ENCODE measurements around the gene UBTD1. TPM values are rescaled to one million over a fixed set of nuclear protein-coding genes. Genes with fewer than 3 reads are reported as not detected.

UBTD1 gene
- total RNA-seq, 6 donors from 2014 or later, result 40.6 to 93.1 (median 67.3) TPM

DNA sequence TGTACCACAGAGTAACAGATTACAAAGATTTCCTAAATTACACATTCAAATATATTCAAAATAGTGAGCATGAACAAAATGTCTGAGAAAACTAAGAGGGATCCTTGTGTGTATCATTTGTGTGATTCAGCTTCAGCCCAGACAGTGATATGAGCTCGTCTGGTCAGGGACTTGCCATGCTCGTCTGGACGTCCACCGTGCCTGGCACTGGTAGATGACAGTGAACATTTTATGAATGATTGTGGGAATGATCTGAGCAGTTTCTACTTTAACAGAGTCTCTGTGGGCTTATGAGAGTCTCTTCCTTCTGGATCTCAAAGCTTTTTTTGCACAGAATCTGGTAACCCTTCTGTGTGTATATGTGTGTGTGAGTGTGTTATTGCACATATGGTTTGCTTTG is 39.7 kb downstream of the UBTD1 start:
- WGBS, 2 donors, result 78 to 85% methylated on average over 4 of the region's 4 CpGs
- DNase-seq (no peak), ATAC-seq (ENCODE audit: low FRiP score in 2 of 2) (no peak)
- Histone ChIP-seq H3K27ac (no peak overlapping the region), H3K36me3 (no peaks in the 10 kb centered on the region), H3K4me1 (peaks cover 16 to 35% (median 34%) of the 10 kb centered on the region in 4 donors), H3K27me3 (no peaks in the 10 kb centered on the region), H3K9me3 (no peaks in the 10 kb centered on the region), H3K4me3 (no peak overlapping the region)
- TF ChIP-seq EP300 (IDR thresholded peaks at IDR 0.05) (no peak), POLR2AphosphoS5 (IDR thresholded peaks at IDR 0.05) (no peak), POLR2A (IDR thresholded peaks at IDR 0.05) (no peak)
- TF ChIP-seq, protein P1, sequence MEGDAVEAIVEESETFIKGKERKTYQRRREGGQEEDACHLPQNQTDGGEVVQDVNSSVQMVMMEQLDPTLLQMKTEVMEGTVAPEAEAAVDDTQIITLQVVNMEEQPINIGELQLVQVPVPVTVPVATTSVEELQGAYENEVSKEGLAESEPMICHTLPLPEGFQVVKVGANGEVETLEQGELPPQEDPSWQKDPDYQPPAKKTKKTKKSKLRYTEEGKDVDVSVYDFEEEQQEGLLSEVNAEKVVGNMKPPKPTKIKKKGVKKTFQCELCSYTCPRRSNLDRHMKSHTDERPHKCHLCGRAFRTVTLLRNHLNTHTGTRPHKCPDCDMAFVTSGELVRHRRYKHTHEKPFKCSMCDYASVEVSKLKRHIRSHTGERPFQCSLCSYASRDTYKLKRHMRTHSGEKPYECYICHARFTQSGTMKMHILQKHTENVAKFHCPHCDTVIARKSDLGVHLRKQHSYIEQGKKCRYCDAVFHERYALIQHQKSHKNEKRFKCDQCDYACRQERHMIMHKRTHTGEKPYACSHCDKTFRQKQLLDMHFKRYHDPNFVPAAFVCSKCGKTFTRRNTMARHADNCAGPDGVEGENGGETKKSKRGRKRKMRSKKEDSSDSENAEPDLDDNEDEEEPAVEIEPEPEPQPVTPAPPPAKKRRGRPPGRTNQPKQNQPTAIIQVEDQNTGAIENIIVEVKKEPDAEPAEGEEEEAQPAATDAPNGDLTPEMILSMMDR (IDR thresholded peaks at IDR 0.05), result no peak

DNA sequence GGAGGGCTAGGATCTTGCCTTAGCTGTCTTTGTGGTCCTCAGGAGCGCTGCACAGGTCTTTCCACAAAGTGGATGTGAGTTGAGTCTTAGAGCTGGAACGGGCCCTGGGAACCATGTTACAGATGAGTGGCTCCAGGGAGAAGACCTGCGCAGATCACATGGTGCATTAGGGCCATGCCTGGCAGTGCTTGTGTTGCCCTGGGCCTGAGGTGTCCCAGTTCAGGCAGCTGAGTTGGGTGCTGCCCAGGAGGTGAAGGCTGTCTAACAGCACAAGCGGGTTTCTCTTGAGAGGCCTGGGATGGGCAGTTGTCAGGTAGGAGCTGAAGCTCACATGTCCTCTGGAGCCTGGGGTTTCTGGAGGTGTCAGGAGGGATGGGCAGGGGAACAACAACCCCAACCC is 40.1 kb downstream of the UBTD1 start:
- no peak for TF ChIP-seq EP300 (IDR thresholded peaks at IDR 0.05)
- TF ChIP-seq, protein P1 (IDR thresholded peaks at IDR 0.05), result no peak
- no peak for TF ChIP-seq POLR2A (IDR thresholded peaks at IDR 0.05)
- no peak for TF ChIP-seq POLR2AphosphoS5 (IDR thresholded peaks at IDR 0.05)
- Histone ChIP-seq H3K4me3 (no peak overlapping the region), H3K27ac (peak overlapping the region in 1 of 4 donors; percentile 39), H3K36me3 (no peaks in the 10 kb centered on the region), H3K9me3 (no peaks in the 10 kb centered on the region), H3K27me3 (no peaks in the 10 kb centered on the region), H3K4me1 (peaks cover 20 to 39% (median 38%) of the 10 kb centered on the region in 4 donors)
- ATAC-seq (ENCODE audit: low FRiP score in 2 of 2) (no peak), DNase-seq (no peak)
- WGBS, 2 donors, result 91 to 97% methylated on average over 4 of the region's 4 CpGs

DNA sequence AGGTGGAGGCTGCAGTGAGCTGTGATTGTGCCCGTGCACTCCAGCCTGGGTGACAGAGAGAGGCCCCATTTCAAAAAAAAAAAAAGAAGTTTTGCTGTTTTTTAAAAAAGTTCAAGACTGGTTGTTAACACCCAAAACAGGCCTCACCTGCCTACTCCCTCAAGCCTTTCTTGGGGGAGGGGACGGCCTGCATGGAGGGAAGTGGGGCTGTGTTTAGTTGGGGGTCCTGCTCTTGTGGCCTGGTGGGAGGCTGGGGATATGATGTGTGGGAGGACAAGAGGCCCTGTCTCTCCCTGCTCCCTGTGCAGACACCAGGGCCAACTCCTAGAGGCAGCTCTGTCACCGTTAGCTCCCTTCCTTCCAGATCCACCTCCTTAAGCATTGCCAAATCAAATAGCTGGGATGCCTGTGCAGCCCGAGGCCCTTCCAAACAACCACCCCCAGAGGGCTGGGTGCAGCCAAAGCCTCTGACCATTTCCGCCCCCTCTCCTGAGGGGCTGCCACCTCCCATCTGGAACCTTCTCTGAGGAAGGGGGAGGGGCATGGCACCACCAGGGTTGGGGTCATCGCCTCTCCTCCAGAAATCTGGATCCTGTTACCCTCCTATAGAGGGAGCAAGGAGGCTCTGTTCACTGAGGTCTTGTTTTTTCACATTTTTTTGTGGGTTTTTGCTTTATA is 40.9 kb downstream of the UBTD1 start:
- Histone ChIP-seq H3K27ac (peak overlapping the region in 3 of 4 donors; percentile 18 to 49 (median 40)), H3K27me3 (no peaks in the 10 kb centered on the region), H3K9me3 (no peaks in the 10 kb centered on the region), H3K4me1 (peaks cover 25 to 47% (median 41%) of the 10 kb centered on the region in 4 donors), H3K36me3 (no peaks in the 10 kb centered on the region), H3K4me3 (no peak overlapping the region)
- ATAC-seq (ENCODE audit: low FRiP score in 2 of 2) (peak in 1 of 2 donors; percentile 3), DNase-seq (no peak)
- TF ChIP-seq, protein P1 (IDR thresholded peaks at IDR 0.05), result peak in 1 of 6 experiments; percentile 11
- TF ChIP-seq POLR2A (IDR thresholded peaks at IDR 0.05), result no peak
- WGBS, 2 donors, result 61 to 66% methylated on average over 6 of the region's 6 CpGs

DNA sequence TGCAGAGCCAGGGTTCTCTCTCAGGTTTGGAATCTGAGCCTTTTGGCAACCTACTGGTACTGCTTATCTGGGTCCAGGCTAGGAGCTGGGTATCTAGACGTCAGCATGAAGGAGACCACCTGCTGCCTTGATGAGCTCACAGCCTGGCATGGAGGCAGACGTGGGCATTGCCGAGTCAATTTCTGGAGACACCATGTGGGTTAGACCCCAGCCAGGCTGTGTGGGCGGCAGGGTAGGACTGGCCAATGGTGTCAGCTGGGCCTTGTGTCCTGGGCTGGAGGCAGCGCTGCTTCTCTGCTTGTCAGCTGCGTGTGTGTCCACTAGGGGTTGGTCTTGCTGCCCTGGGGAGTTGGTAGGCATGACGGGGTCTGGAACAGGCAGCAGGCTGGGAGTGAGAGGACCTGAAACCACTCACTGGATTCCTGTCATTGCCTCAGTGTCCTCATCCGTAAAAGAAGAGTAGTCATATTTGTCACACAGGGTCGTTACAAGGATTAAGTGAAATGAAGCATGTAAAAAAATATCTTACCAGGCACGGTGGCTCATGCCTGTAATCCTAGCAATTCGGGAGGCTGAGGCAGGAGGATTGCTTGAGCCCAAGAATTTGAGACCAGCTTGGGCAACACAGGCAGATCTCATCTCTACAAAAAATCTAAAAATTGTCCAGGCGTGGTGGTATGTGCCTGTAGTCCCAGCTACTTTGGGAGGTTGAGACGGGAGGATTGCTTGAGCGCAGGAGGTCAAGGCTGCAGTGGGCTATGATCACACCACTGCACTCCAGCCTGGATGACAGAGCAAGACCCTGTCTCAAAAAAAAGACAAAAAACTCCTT is 42.2 kb downstream of the UBTD1 start:
- H3K27ac ChIP-seq, result peak overlapping the region in 3 of 4 donors; percentile 18 to 40 (median 32)
- no peaks in the 10 kb centered on the region for H3K27me3 ChIP-seq
- WGBS, 2 donors, result 88 to 90% methylated on average over 13 to 14 of the region's 14 CpGs
- no peak for TF ChIP-seq EP300 (IDR thresholded peaks at IDR 0.05)
- TF ChIP-seq, protein P1 (IDR thresholded peaks at IDR 0.05), result no peak
- no peaks in the 10 kb centered on the region for H3K9me3 ChIP-seq
- peaks cover 25 to 52% (median 41%) of the 10 kb centered on the region in 4 donors for H3K4me1 ChIP-seq
- no peak for DNase-seq
- H3K36me3 ChIP-seq, result no peaks in the 10 kb centered on the region
- ATAC-seq (ENCODE audit: low FRiP score in 2 of 2), result no peak
- H3K4me3 ChIP-seq, result no peak overlapping the region
